Measurements from ENCODE around the gene RLF. TPM values are rescaled to one million over a fixed set of nuclear protein-coding genes. Genes with fewer than 3 reads are reported as not detected.

Gene RLF
- total RNA-seq, 3 donors from 2014 or later = 19.5 to 39.2 (median 25.9) TPM

DNA sequence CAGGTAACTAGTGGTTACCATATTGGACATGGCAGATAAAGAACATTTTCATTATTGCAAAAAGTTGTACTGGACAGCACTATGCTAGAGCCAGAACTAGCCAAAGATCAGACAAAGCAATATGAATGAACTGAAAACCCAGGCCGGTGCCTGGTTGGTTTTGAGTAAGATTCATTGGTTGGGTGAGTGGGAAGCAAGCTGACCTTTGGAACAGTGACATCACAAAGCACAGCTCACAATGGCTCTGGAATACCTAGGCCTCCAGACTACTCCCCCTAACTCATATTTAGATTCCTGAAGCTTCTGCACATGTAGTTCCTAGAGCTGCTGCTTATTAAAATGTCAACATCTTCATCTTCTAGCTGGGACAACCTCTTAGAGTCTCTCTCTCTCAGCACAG, 86.5 kb downstream of the RLF start, which contains the start of gene TMCO2:
TSS of gene TMCO2 (plus strand) at position 283 of the 400 bp plus-strand sequence. CDS start at position 340, 57 bp downstream.
- no peak within 1 kb of the TSS for H3K27ac ChIP-seq
- intact Hi-C loops (cut with DNase I; ENCODE audit: low total_unique reads) = no loop called here
- no peak within 1 kb of the TSS for H3K4me3 ChIP-seq
- no peak for TF ChIP-seq POLR2AphosphoS5 (IDR thresholded peaks at IDR 0.05)
- TF ChIP-seq POLR2A (IDR thresholded peaks at IDR 0.05) = no peak
- TF ChIP-seq, protein P1, sequence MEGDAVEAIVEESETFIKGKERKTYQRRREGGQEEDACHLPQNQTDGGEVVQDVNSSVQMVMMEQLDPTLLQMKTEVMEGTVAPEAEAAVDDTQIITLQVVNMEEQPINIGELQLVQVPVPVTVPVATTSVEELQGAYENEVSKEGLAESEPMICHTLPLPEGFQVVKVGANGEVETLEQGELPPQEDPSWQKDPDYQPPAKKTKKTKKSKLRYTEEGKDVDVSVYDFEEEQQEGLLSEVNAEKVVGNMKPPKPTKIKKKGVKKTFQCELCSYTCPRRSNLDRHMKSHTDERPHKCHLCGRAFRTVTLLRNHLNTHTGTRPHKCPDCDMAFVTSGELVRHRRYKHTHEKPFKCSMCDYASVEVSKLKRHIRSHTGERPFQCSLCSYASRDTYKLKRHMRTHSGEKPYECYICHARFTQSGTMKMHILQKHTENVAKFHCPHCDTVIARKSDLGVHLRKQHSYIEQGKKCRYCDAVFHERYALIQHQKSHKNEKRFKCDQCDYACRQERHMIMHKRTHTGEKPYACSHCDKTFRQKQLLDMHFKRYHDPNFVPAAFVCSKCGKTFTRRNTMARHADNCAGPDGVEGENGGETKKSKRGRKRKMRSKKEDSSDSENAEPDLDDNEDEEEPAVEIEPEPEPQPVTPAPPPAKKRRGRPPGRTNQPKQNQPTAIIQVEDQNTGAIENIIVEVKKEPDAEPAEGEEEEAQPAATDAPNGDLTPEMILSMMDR (IDR thresholded peaks at IDR 0.05) = no peak
- H3K9me3 ChIP-seq = no peaks in the 10 kb centered on the region
- H3K4me1 ChIP-seq = no peaks in the 10 kb centered on the region
- no peaks in the 10 kb centered on the region for H3K27me3 ChIP-seq
- no peaks in the 10 kb centered on the region for H3K36me3 ChIP-seq
- no peak for DNase-seq (ENCODE audit: low spot score in 2 of 2)

DNA sequence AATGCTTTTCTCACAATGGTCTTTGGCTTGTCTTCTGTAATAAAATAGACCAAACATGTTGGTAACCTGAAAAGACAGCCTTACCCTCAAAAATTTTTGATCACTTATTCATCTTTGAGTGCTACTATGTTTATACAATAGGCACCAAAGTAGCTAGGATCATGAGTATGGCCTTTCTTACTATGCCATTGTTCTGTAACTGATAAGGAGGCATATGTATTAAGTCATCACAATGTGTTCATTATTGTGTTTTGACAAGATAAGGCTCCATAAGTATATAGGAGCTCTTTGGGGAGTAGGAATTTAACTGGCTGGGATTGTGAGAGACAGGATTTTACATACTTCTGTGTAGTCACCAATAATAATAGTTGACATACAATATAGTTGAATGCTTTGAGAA, 87.2 kb downstream of the RLF start:
- H3K36me3 ChIP-seq = no peaks in the 10 kb centered on the region
- H3K4me3 ChIP-seq = no peak overlapping the region
- H3K9me3 ChIP-seq = no peaks in the 10 kb centered on the region
- TF ChIP-seq POLR2A (IDR thresholded peaks at IDR 0.05) = no peak
- TF ChIP-seq, protein P1 (IDR thresholded peaks at IDR 0.05) = no peak
- TF ChIP-seq POLR2AphosphoS5 (IDR thresholded peaks at IDR 0.05) = no peak
- no peak for DNase-seq (ENCODE audit: low spot score in 2 of 2)
- intact Hi-C loops (cut with DNase I; ENCODE audit: low total_unique reads) = no loop called here
- no peak overlapping the region for H3K27ac ChIP-seq
- H3K4me1 ChIP-seq = no peaks in the 10 kb centered on the region
- no peaks in the 10 kb centered on the region for H3K27me3 ChIP-seq

DNA sequence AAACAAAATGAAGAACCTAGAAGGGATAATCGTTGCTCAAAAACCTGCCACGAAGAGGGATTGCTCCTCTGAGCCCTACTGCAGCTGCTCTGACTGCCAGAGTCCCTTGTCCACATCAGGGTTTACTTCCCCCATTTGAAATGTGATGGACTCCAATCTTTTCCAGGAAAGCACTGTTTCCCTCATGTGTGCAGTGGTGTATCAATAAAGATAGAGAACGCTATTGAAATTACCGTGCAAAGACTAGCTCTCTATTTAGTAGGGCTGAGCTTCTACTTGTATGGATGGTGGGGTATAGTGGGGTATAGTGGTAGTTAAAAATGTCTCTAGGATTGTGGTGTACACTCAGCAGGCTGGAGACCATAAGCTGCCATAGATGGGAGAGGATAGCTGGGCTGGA, 90.3 kb downstream of the RLF start:
- Histone ChIP-seq H3K36me3 (no peaks in the 10 kb centered on the region), H3K4me1 (peaks cover 0 to 7% of the 10 kb centered on the region in 2 donors), H3K27ac (no peak overlapping the region), H3K9me3 (no peaks in the 10 kb centered on the region), H3K4me3 (no peak overlapping the region), H3K27me3 (no peaks in the 10 kb centered on the region)
- DNase-seq (ENCODE audit: low spot score in 2 of 2) = no peak
- intact Hi-C loops (cut with DNase I; ENCODE audit: low total_unique reads) = no loop called here
- TF ChIP-seq POLR2A (IDR thresholded peaks at IDR 0.05) (no peak), POLR2AphosphoS5 (IDR thresholded peaks at IDR 0.05) (no peak)
- TF ChIP-seq, protein P1 (IDR thresholded peaks at IDR 0.05) = no peak

DNA sequence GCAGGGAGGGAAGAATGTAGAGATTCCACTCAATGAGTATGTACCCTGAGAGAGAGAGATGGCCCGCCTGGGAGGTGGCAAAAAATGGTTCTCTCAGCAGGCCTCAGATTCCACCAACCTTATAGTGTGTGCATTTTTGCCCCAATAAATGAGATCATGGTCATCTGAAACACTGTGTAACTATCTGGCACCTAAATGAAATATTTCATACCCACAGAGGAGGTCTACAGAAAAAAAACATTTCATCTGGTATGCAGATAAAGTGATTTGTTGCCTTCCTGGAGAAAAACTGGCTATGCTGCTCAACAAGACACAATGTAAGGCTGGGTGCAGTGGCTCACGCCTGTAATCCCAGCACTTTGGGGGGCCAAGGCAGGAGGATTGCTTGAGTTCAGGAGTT, 91.4 kb downstream of the RLF start:
- peaks cover 0 to 7% of the 10 kb centered on the region in 2 donors for H3K4me1 ChIP-seq
- no peak for DNase-seq (ENCODE audit: low spot score in 2 of 2)
- no peak for TF ChIP-seq POLR2A (IDR thresholded peaks at IDR 0.05)
- TF ChIP-seq, protein P1 (IDR thresholded peaks at IDR 0.05) = no peak
- TF ChIP-seq POLR2AphosphoS5 (IDR thresholded peaks at IDR 0.05) = no peak
- no peaks in the 10 kb centered on the region for H3K36me3 ChIP-seq
- no peak overlapping the region for H3K27ac ChIP-seq
- H3K27me3 ChIP-seq = no peaks in the 10 kb centered on the region
- H3K9me3 ChIP-seq = no peaks in the 10 kb centered on the region
- intact Hi-C loops (cut with DNase I; ENCODE audit: low total_unique reads) = no loop called here
- no peak overlapping the region for H3K4me3 ChIP-seq

DNA sequence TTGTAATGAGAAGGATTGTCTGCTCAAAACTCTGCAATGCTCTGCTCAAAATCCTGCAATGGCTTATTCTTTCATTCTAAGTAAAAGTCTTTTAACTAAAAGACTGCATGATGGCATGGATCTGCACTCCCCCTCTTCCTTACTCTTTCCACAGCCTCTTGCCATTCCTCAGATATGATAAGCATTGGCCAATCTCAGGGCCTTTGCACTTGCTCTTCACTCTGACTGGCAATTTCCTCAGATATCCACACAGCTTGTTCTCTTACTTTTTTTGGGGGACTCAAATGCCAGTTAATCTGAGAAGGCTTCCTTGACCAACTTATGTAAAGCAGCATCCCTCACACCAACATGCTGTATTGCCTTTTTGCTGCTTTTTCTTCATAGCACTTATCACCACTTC, 94.0 kb downstream of the RLF start:
- Histone ChIP-seq H3K27ac (no peak overlapping the region), H3K9me3 (no peaks in the 10 kb centered on the region), H3K4me1 (peaks cover 0 to 7% of the 10 kb centered on the region in 2 donors), H3K36me3 (no peaks in the 10 kb centered on the region), H3K27me3 (no peaks in the 10 kb centered on the region), H3K4me3 (no peak overlapping the region)
- intact Hi-C loops (cut with DNase I; ENCODE audit: low total_unique reads) = no loop called here
- TF ChIP-seq POLR2A (IDR thresholded peaks at IDR 0.05) = no peak
- TF ChIP-seq, protein P1 (IDR thresholded peaks at IDR 0.05) = no peak
- TF ChIP-seq POLR2AphosphoS5 (IDR thresholded peaks at IDR 0.05) = no peak
- DNase-seq (ENCODE audit: low spot score in 2 of 2) = no peak
